Astrocyte (in vitro differentiated cells and primary cell): Measurements from ENCODE around the gene AP3B2.

Source experiments
- CTCF ChIP-seq: IDR thresholded peaks from 2 replicates; pipeline ENCODE4 v1.5.1; 2011; ENCODE audit warnings: low read depth, mild to moderate bottlenecking, inconsistent platforms, low read length, moderate library complexity; ENCODE audit not compliant: insufficient read depth
- EZH2 ChIP-seq: IDR thresholded peaks from 2 replicates; pipeline ENCODE4 v1.6.1; 2012; ENCODE audit warnings: mild to moderate bottlenecking, low read length, inconsistent platforms; ENCODE audit not compliant: insufficient read depth

- TF ChIP-seq CTCF: no peak
- no peak for TF ChIP-seq EZH2
Observed at GRCh38 chr15:82712036-82712435, 2.4 kb upstream of the AP3B2 start.
